Kidney epithelial cell (primary cell): Measurements from ENCODE around the gene NOTCH1. TPM values are rescaled to one million over a fixed set of nuclear protein-coding genes. Genes with fewer than 3 reads are reported as not detected.

Experiments used
- DNase-seq: peaks from one replicate; pipeline ENCODE4 v3.0.0-alpha.2; 2010; ENCODE audit warnings: low read depth
- H3K27me3 ChIP-seq: 2 replicates; pipeline ENCODE4 v1.6.0; 2011; ENCODE audit warnings: low read length; ENCODE audit not compliant: control insufficient read depth, insufficient read depth
- H3K36me3 ChIP-seq: 2 replicates; pipeline ENCODE4 v1.5.1; 2011; ENCODE audit warnings: low read length; ENCODE audit not compliant: control insufficient read depth, insufficient read depth
- H3K4me3 ChIP-seq: 2 replicates; pipeline ENCODE4 v1.5.1; 2011; ENCODE audit warnings: low read depth, mild to moderate bottlenecking, control low read depth, low read length
- total RNA-seq: library from RNA; depleted of rRNA; stranded (reverse); fragments of >200 nt; gene quantifications from 2 replicates; pipeline ENCODE4 v1.2.3, GENCODE V29; 2015
- TF ChIP-seq, protein P1 (sequence below): IDR thresholded peaks from 2 replicates; pipeline ENCODE4 v1.5.1; 2011; ENCODE audit warnings: mild to moderate bottlenecking, moderate library complexity, low read length, control low read depth, inconsistent platforms; ENCODE audit not compliant: insufficient read depth, poor library complexity, severe bottlenecking

Gene NOTCH1
- total RNA-seq, 1 donor from 2014 or later, result 40.9 TPM

DNA sequence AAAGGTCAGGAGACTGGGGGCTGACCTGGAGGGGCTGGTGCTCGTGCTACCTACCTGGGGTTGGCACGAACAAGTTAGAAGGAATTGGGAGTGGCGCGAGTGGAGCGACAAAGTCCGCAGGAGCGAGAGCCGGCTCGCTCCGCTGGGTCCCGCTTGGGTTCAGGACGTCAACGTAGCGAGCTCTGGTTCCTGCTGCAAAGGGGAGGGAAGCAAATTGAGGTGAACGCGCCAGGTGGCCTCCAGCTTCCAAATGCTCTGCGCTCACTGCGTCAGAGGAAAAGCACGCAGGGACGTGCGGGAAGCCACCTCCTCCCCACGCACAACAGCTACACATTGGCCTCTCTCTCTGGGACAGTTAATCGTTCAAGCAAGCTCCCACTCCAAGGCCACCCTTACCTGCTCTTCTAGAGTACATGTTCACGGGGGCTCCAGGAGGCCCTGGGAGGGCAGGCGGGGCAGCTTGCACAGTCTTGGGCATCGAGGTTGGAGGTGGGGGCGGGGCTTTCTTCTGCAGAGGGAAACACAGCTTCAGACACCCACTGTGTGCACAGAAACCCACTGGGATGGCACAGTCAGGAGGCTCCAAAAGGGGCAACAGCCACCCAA is 98.6 kb downstream of the NOTCH1 start:
- DNase-seq, result no peak
- no peaks in the 10 kb centered on the region for H3K27me3 ChIP-seq
- H3K4me3 ChIP-seq, result no peak overlapping the region
- peaks cover 4% of the 10 kb centered on the region for H3K36me3 ChIP-seq
- TF ChIP-seq, protein P1, sequence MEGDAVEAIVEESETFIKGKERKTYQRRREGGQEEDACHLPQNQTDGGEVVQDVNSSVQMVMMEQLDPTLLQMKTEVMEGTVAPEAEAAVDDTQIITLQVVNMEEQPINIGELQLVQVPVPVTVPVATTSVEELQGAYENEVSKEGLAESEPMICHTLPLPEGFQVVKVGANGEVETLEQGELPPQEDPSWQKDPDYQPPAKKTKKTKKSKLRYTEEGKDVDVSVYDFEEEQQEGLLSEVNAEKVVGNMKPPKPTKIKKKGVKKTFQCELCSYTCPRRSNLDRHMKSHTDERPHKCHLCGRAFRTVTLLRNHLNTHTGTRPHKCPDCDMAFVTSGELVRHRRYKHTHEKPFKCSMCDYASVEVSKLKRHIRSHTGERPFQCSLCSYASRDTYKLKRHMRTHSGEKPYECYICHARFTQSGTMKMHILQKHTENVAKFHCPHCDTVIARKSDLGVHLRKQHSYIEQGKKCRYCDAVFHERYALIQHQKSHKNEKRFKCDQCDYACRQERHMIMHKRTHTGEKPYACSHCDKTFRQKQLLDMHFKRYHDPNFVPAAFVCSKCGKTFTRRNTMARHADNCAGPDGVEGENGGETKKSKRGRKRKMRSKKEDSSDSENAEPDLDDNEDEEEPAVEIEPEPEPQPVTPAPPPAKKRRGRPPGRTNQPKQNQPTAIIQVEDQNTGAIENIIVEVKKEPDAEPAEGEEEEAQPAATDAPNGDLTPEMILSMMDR, result no peak

DNA sequence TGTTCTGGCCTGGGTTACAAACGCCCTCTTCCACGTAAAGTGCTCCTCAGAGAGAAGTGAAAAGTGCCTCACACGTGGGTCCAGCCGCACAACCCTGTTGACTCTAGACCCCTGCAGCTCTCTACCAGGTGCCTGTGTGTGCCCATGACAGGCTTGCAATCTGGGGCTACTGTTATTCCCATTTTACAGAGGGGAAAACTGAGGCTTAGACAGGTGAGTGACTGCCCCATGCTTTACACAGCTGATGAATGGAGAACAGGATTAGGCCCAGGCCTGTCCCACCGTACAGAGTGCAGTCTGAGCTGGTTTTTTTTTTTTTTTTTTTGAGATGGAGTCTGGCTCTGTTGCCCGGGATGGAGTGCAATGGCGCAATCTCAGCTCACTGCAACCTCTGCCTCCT is 100.0 kb downstream of the NOTCH1 start:
- TF ChIP-seq, protein P1, result no peak
- Histone ChIP-seq H3K27me3 (no peaks in the 10 kb centered on the region), H3K4me3 (no peak overlapping the region), H3K36me3 (peaks cover 5% of the 10 kb centered on the region)
- DNase-seq, result no peak

Other genes starting within 250 kb of the NOTCH1 start
- gene CCDC187, start 242.0 kb downstream of the NOTCH1 start, total RNA-seq, result under 0.01 and 0.04 TPM in 2 replicates
- gene GPSM1, start 218.5 kb downstream of the NOTCH1 start, total RNA-seq, result 31.8 and 41.3 TPM in 2 replicates
- 24.3 and 27.5 TPM in 2 replicates for gene DNLZ, start 182.3 kb downstream of the NOTCH1 start, total RNA-seq
- gene CARD9, start 172.4 kb downstream of the NOTCH1 start, total RNA-seq, result 1.9 and 2.0 TPM in 2 replicates
- 14.9 and 21.0 TPM in 2 replicates for gene SNAPC4, start 145.9 kb downstream of the NOTCH1 start, total RNA-seq
- 65.7 and 71.4 TPM in 2 replicates for gene ENTR1, start 135.4 kb downstream of the NOTCH1 start, total RNA-seq
- gene PMPCA, start 135.4 kb downstream of the NOTCH1 start, total RNA-seq, result 49.9 and 50.5 TPM in 2 replicates
- gene INPP5E, start 106.2 kb downstream of the NOTCH1 start, total RNA-seq, result 14.5 and 20.6 TPM in 2 replicates
- gene SEC16A, start 63.0 kb downstream of the NOTCH1 start, total RNA-seq, result 64.5 and 74.9 TPM in 2 replicates
- 56.2 and 58.7 TPM in 2 replicates for gene EGFL7, start 116.9 kb upstream of the NOTCH1 start, total RNA-seq
- 72.9 and 81.2 TPM in 2 replicates for gene AGPAT2, start 141.4 kb upstream of the NOTCH1 start, total RNA-seq
- gene DIPK1B, start 166.5 kb upstream of the NOTCH1 start, total RNA-seq, result 17.1 and 27.0 TPM in 2 replicates
- gene LCN10, start 196.9 kb upstream of the NOTCH1 start, total RNA-seq, result 0.21 TPM in 1 of 2 replicates, not detected in the other
- not detected in 2 replicates for gene LCN6, start 202.5 kb upstream of the NOTCH1 start, total RNA-seq
- not detected in 2 replicates for gene LCN8, start 212.2 kb upstream of the NOTCH1 start, total RNA-seq
- gene LCN15, start 218.5 kb upstream of the NOTCH1 start, total RNA-seq, result not detected in 2 replicates
- gene TMEM141, start 245.3 kb upstream of the NOTCH1 start, total RNA-seq, result 69.8 and 79.8 TPM in 2 replicates